AG09309 (cell line): Measurements from ENCODE around the gene NUP210.

Experiments used
- DNase-seq: peaks from one replicate; pipeline ENCODE4 v3.0.0-alpha.2; 2010; ENCODE audit warnings: low read depth
- H3K4me3 ChIP-seq: 2 replicates; pipeline ENCODE4 v1.5.1; 2011; ENCODE audit warnings: mild to moderate bottlenecking, low read depth, low read length, moderate library complexity; ENCODE audit not compliant: control insufficient read depth
- CTCF ChIP-seq: IDR thresholded peaks from 2 replicates; pipeline ENCODE4 v1.5.1; 2011; ENCODE audit warnings: mild to moderate bottlenecking, low read depth, low read length, inconsistent platforms; ENCODE audit not compliant: insufficient read depth, control insufficient read depth; ENCODE audit errors: missing control alignments

NUP210 gene

GRCh38 chr3:13408890-13409289 is 11.2 kb downstream of the NUP210 start:
- no peak overlapping the region for H3K4me3 ChIP-seq
- DNase-seq = no peak
- no peak for TF ChIP-seq CTCF

- no peak overlapping the region for H3K4me3 ChIP-seq
- no peak for TF ChIP-seq CTCF
Measured at GRCh38 chr3:13407926-13408325, 12.2 kb downstream of the NUP210 start.

GRCh38 chr3:13407475-13407874 is 12.6 kb downstream of the NUP210 start:
- no peak for TF ChIP-seq CTCF
- H3K4me3 ChIP-seq = no peak overlapping the region
- DNase-seq = no peak

More at GRCh38 chr3:13407926-13408325, 12.2 kb downstream of the NUP210 start:
- no peak for DNase-seq

GRCh38 chr3:13406190-13406589 is 13.9 kb downstream of the NUP210 start:
- H3K4me3 ChIP-seq = no peak overlapping the region
- no peak for DNase-seq
- no peak for TF ChIP-seq CTCF

- TF ChIP-seq CTCF = no peak
- no peak overlapping the region for H3K4me3 ChIP-seq
- no peak for DNase-seq
Measured at GRCh38 chr3:13405614-13406013, 14.5 kb downstream of the NUP210 start.

GRCh38 chr3:13404626-13405452 is 15.3 kb downstream of the NUP210 start:
- no peak for TF ChIP-seq CTCF
- DNase-seq = no peak
- no peak overlapping the region for H3K4me3 ChIP-seq

GRCh38 chr3:13403847-13404246 is 16.3 kb downstream of the NUP210 start:
- TF ChIP-seq CTCF = no peak
- no peak overlapping the region for H3K4me3 ChIP-seq
- DNase-seq = no peak
